H1 (cell line): ENCODE measurements around the gene AGO3. TPM values are rescaled to one million over a fixed set of nuclear protein-coding genes. Genes with fewer than 3 reads are reported as not detected.

Experiments
- CTCF ChIA-PET: fragments of 300-600 bp; sonication (Branson Sonifier 250); formaldehyde crosslinking; loops from one replicate; lab custom pipeline; 2021; ENCODE audit not compliant: partially characterized antibody; lab: Charles Lee
- POLR2A ChIA-PET: fragments of 300-600 bp; sonication (Branson Sonifier 250); formaldehyde crosslinking; loops from one replicate; lab custom pipeline; 2021; ENCODE audit warnings: inconsistent platforms; ENCODE audit not compliant: partially characterized antibody; lab: Charles Lee
- DNase-seq, 2 experiments: peaks; one replicate each; pipeline versions ENCODE4 v3.0.0 to v3.0.0-alpha.2; 2010 to 2022; ENCODE audit warnings: low spot score in 2 of 2, low read depth in 1 of 2, mixed read lengths in 1 of 2
- FAIRE-seq: peaks from 2 replicates; lab custom pipeline; 2011; peaks lifted over from hg19 to GRCh38; lab: Jason Lieb, UNC
- H2AFZ ChIP-seq: 2 replicates; pipeline ENCODE4 v1.8.1; 2012; ENCODE audit warnings: low read length, inconsistent platforms
- H2AK5ac ChIP-seq: 2 replicates; pipeline ENCODE4 v1.6.1; 2013; ENCODE audit warnings: low read depth, low read length
- H2BK120ac ChIP-seq: replicated peaks from 2 replicates; pipeline ENCODE3; 2013; ENCODE audit warnings: low read depth, low read length, inconsistent platforms
- H2BK12ac ChIP-seq: 2 replicates; pipeline ENCODE4 v1.6.1; 2013; ENCODE audit warnings: low read depth, low read length
- H2BK15ac ChIP-seq: 2 replicates; pipeline ENCODE4 v1.6.1; 2013; ENCODE audit warnings: low read length
- H2BK20ac ChIP-seq: 2 replicates; pipeline ENCODE4 v1.6.1; 2013; ENCODE audit warnings: low read length
- H2BK5ac ChIP-seq: 2 replicates; pipeline ENCODE4 v1.6.1; 2013; ENCODE audit warnings: low read depth, low read length
- H3K14ac ChIP-seq: 2 replicates; pipeline ENCODE4 v1.6.1; 2013; ENCODE audit warnings: inconsistent platforms; ENCODE audit not compliant: insufficient read length
- H3K18ac ChIP-seq: 2 replicates; pipeline ENCODE4 v1.6.1; 2013; ENCODE audit warnings: low read length; ENCODE audit errors: extremely low read depth
- H3K23ac ChIP-seq: 2 replicates; pipeline ENCODE4 v1.6.1; 2013; ENCODE audit warnings: inconsistent platforms; ENCODE audit not compliant: insufficient read length
- H3K23me2 ChIP-seq: 2 replicates; pipeline ENCODE4 v1.6.1; 2013; ENCODE audit warnings: low read depth, low read length
- H3K27ac ChIP-seq: 2 replicates; pipeline ENCODE4 v1.6.1; 2011; ENCODE audit warnings: low read depth, low read length, inconsistent platforms
- H3K27me3 ChIP-seq, 4 experiments: replicated peaks in 1 of 4; 1 replicate in 1 of 4; 2 replicates in 3 of 4; pipeline versions ENCODE4 v1.6.1 to v1.8.1; 2011 to 2013; ENCODE audit warnings: low read length in 3 of 4, mild to moderate bottlenecking in 3 of 4, inconsistent platforms in 2 of 4, mixed read lengths in 2 of 4, moderate library complexity in 1 of 4; ENCODE audit not compliant: control insufficient read depth in 3 of 4, insufficient read depth in 3 of 4; ENCODE audit errors: extremely low read depth in 1 of 4
- H3K36me3 ChIP-seq, 4 experiments: 2 replicates each; pipeline versions ENCODE4 v1.6.1 to v1.8.1; 2011 to 2013; ENCODE audit warnings: mild to moderate bottlenecking in 4 of 4, low read length in 3 of 4, moderate library complexity in 2 of 4, control low read depth in 1 of 4, inconsistent platforms in 1 of 4; ENCODE audit not compliant: insufficient read depth in 4 of 4, control insufficient read depth in 2 of 4
- H3K4ac ChIP-seq: replicated peaks from 2 replicates; pipeline ENCODE3; 2013; ENCODE audit warnings: low read length, low read depth, mixed read lengths, inconsistent platforms; ENCODE audit not compliant: insufficient read length
- H3K4me1 ChIP-seq, 4 experiments: replicated peaks in 1 of 4; 1 replicate in 1 of 4; 2 replicates in 3 of 4; pipeline versions ENCODE4 v1.6.1 to v1.8.1; 2011 to 2013; ENCODE audit warnings: low read length in 3 of 4, inconsistent platforms in 2 of 4, mixed read lengths in 1 of 4; ENCODE audit not compliant: insufficient read depth in 4 of 4, control insufficient read depth in 3 of 4
- H3K4me2 ChIP-seq, 2 experiments: 2 replicates each; pipeline versions ENCODE4 v1.6.1 to v1.8.1; 2011 to 2013; ENCODE audit warnings: low read depth in 2 of 2, low read length in 2 of 2, control low read depth in 1 of 2, inconsistent platforms in 1 of 2, mild to moderate bottlenecking in 1 of 2; ENCODE audit not compliant: insufficient read depth in 1 of 2
- H3K4me3 ChIP-seq, 4 experiments: fragments of 200-600, 300-600 bp in 1 of 4; sonication (generic), shearing (Covaris generic), sonication (Bioruptor Twin) in 1 of 4; 2 replicates each; pipeline versions ENCODE4 v1.5.1 to v1.8.1; 2011 to 2016; ENCODE audit warnings: low read length in 4 of 4, low read depth in 3 of 4, control low read depth in 2 of 4, inconsistent platforms in 2 of 4, mild to moderate bottlenecking in 2 of 4, mixed read lengths in 1 of 4, moderate library complexity in 1 of 4; ENCODE audit not compliant: insufficient read depth in 2 of 4; ENCODE audit errors: extremely low read depth in 1 of 4
- H3K56ac ChIP-seq: replicated peaks from 2 replicates; pipeline ENCODE3; 2013; ENCODE audit warnings: low read depth, mild to moderate bottlenecking, mixed read lengths, low read length, inconsistent platforms; ENCODE audit not compliant: insufficient read length
- H3K79me1 ChIP-seq: 2 replicates; pipeline ENCODE4 v1.6.1; 2013; ENCODE audit warnings: low read depth, low read length, control low read depth
- H3K79me2 ChIP-seq, 2 experiments: 2 replicates each; pipeline versions ENCODE4 v1.6.1 to v1.8.1; 2012 to 2013; ENCODE audit warnings: low read length in 2 of 2, mild to moderate bottlenecking in 2 of 2, inconsistent platforms in 1 of 2; ENCODE audit not compliant: insufficient read depth in 2 of 2, control insufficient read depth in 1 of 2
- H3K9ac ChIP-seq, 4 experiments: replicated peaks in 1 of 4; 1 replicate in 1 of 4; 2 replicates in 3 of 4; pipeline versions ENCODE4 v1.6.1 to v1.8.1; 2011 to 2013; ENCODE audit warnings: low read depth in 3 of 4, low read length in 3 of 4, control low read depth in 2 of 4, mild to moderate bottlenecking in 2 of 4, moderate library complexity in 2 of 4, inconsistent platforms in 1 of 4; ENCODE audit errors: extremely low read depth in 1 of 4
- H3K9me3 ChIP-seq, 2 experiments: 2 replicates each; pipeline versions ENCODE4 v1.6.1 to v1.8.1; 2012 to 2013; ENCODE audit warnings: mild to moderate bottlenecking in 2 of 2, moderate library complexity in 2 of 2, control low read depth in 1 of 2, inconsistent platforms in 1 of 2, low read depth in 1 of 2, low read length in 1 of 2, mixed read lengths in 1 of 2; ENCODE audit not compliant: insufficient read depth in 2 of 2
- H4K20me1 ChIP-seq, 2 experiments: replicated peaks in 1 of 2; 2 replicates each; pipeline versions ENCODE3 to v1.8.1; 2011 to 2013; ENCODE audit warnings: inconsistent platforms in 2 of 2, low read length in 2 of 2, mild to moderate bottlenecking in 1 of 2; ENCODE audit not compliant: insufficient read depth in 2 of 2, control insufficient read depth in 1 of 2
- H4K5ac ChIP-seq: 2 replicates; pipeline ENCODE4 v1.6.1; 2013; ENCODE audit warnings: low read length, low read depth, mixed read lengths, inconsistent platforms; ENCODE audit not compliant: insufficient read length
- H4K8ac ChIP-seq: 2 replicates; pipeline ENCODE4 v1.8.0; 2013; ENCODE audit warnings: mild to moderate bottlenecking, moderate library complexity, low read length, inconsistent platforms; ENCODE audit not compliant: insufficient read depth; ENCODE audit errors: extremely low read depth
- H4K91ac ChIP-seq: replicated peaks from 2 replicates; pipeline ENCODE3; 2013; ENCODE audit warnings: low read length, mixed read lengths, inconsistent platforms; ENCODE audit not compliant: insufficient read length
- BACH1 ChIP-seq: IDR thresholded peaks from 2 replicates; pipeline ENCODE4 v1.6.1; 2012; ENCODE audit warnings: low read length, improper control_type of control experiment
- BCL11A ChIP-seq, 2 experiments: IDR thresholded peaks; one replicate each; pipeline ENCODE4 v1.6.1; 2011; ENCODE audit warnings: low read depth in 2 of 2, low read length in 2 of 2, mild to moderate bottlenecking in 2 of 2
- CHD2 ChIP-seq: IDR thresholded peaks from 2 replicates; pipeline ENCODE4 v1.6.1; 2012; ENCODE audit warnings: low read length, improper control_type of control experiment
- EGR1 ChIP-seq: IDR thresholded peaks from 2 replicates; pipeline ENCODE4 v1.6.1; 2011; ENCODE audit warnings: low read depth, low read length, borderline replicate concordance
- HDAC6 ChIP-seq: IDR thresholded peaks from one replicate; pipeline ENCODE4 v1.7.1; 2012; ENCODE audit warnings: low read depth, mild to moderate bottlenecking, inconsistent platforms, low read length, moderate library complexity
- KDM1A ChIP-seq: fragments of 200-600, 300-600 bp; sonication (generic); IDR thresholded peaks from 2 replicates; pipeline ENCODE4 v1.7.1; 2016; ENCODE audit warnings: mild to moderate bottlenecking, low read length, borderline replicate concordance
- SIN3A ChIP-seq, 2 experiments: IDR thresholded peaks in 1 of 2; conservative IDR thresholded peaks in 1 of 2; 2 replicates each; pipeline ENCODE4 v1.6.1; 2011 to 2012; ENCODE audit warnings: low read length in 2 of 2, improper control_type of control experiment in 1 of 2, low read depth in 1 of 2, mild to moderate bottlenecking in 1 of 2
- SP4 ChIP-seq: IDR thresholded peaks from 2 replicates; pipeline ENCODE4 v1.6.1; 2012; ENCODE audit warnings: low read length, inconsistent platforms
- TAF1 ChIP-seq: IDR thresholded peaks from 2 replicates; pipeline ENCODE4 v1.6.1; 2011; ENCODE audit warnings: mild to moderate bottlenecking, low read depth, low read length
- WGBS, 2 experiments: shearing (Covaris generic) in 1 of 2; methylation state at CpG; one replicate each; pipeline versions ENCODE4 v1.1.6 to v1.1.7; 2013 to 2015; ENCODE audit warnings: low lambda C conversion rate in 2 of 2, mixed read lengths in 2 of 2, inconsistent platforms in 1 of 2, low coverage in 1 of 2, missing lambda C conversion rate in 1 of 2; ENCODE audit not compliant: insufficient replicate concordance in 2 of 2, insufficient coverage in 1 of 2, insufficient read length in 1 of 2; ENCODE audit errors: extremely low coverage in 1 of 2, missing lambda C conversion rate in 1 of 2; 5-methylcytosine and 5-hydroxymethylcytosine counted together
- polyA plus RNA-seq, 7 experiments: library from polyadenylated mRNA; depleted of rRNA in 3 of 7; stranded (reverse) in 5 of 7; unstranded in 2 of 7; fragments of >200 nt in 5 of 7; fragments of 200-250 nt in 2 of 7; gene quantifications; 1 replicate in 5 of 7; 2 replicates in 1 of 7; 4 replicates in 1 of 7; pipeline versions ENCODE4 v1.2.1 to v1.2.3, GENCODE V29; 2011 to 2013; ENCODE audit warnings: missing spikeins in 2 of 7, mixed read lengths in 2 of 7
- total RNA-seq: library from RNA; stranded (reverse); fragmentation: NEBNext Ultra II Directional; extraction: Animal tissue kit (Norgen Biotek cat#: 25700); gene quantifications from 2 replicates; pipeline ENCODE4 v1.2.1, GENCODE V29; 2021

Gene AGO3
- total and polyA plus RNA-seq, 2 of the 8 experiments (the other 6 are each of a cell fraction or from before 2014, with no cell fraction given) = 10.7 to 26.4 TPM

- no peaks in the 10 kb centered on the region for H4K20me1 ChIP-seq
- H4K5ac ChIP-seq = no peak overlapping the region
- no peak overlapping the region for H3K56ac ChIP-seq
- H3K23ac ChIP-seq = no peak overlapping the region
- H3K27ac ChIP-seq = no peak overlapping the region
- H3K4me2 ChIP-seq = no peak overlapping the region
- POLR2A ChIA-PET = no interaction called here
- H3K9me3 ChIP-seq = no peaks in the 10 kb centered on the region
- H3K27me3 ChIP-seq = no peaks in the 10 kb centered on the region
- H2BK15ac ChIP-seq = no peak overlapping the region
- DNase-seq (no peak), FAIRE-seq (no peak)
- WGBS, 2 experiments = 91% methylated on average over 2 of the region's 2 CpGs; no CpG with 5 or more reads in 1 of the 2 experiments
- H3K4ac ChIP-seq = no peak overlapping the region
- no peaks in the 10 kb centered on the region for H3K4me1 ChIP-seq
- H3K79me2 ChIP-seq = no peaks in the 10 kb centered on the region
- no peak overlapping the region for H3K9ac ChIP-seq
- H2BK12ac ChIP-seq = no peak overlapping the region
- no peak overlapping the region for H3K4me3 ChIP-seq
- no peak for TF ChIP-seq KDM1A
- TF ChIP-seq TAF1 = no peak
- no peak for TF ChIP-seq BCL11A (IDR thresholded peaks at IDR 0.05; ENCODE audit: low read depth in 2 of 2, low read length in 2 of 2)
- TF ChIP-seq SP4 = no peak
- no peak for TF ChIP-seq CHD2
- no peak for TF ChIP-seq EGR1
- no peak for TF ChIP-seq BACH1
- no peak for TF ChIP-seq SIN3A (conservative IDR thresholded peaks at IDR 0.05 in 1 of 2, IDR thresholded peaks at IDR 0.05 in 1 of 2; ENCODE audit: low read depth in 1 of 2, low read length in 2 of 2)
- no peak for TF ChIP-seq HDAC6
- peaks cover 2 to 25% (median 6%) of the 10 kb centered on the region in 4 experiments; a peak in 6 of 8 replicates for H3K36me3 ChIP-seq
- H3K79me1 ChIP-seq = no peaks in the 10 kb centered on the region
- no peak overlapping the region for H2BK20ac ChIP-seq
- H3K23me2 ChIP-seq = no peaks in the 10 kb centered on the region
- CTCF ChIA-PET = no interaction called here
- no peak overlapping the region for H4K8ac ChIP-seq
- H4K91ac ChIP-seq = no peak overlapping the region
- H2AK5ac ChIP-seq = no peak overlapping the region
- H3K18ac ChIP-seq = no peak overlapping the region
- no peak overlapping the region for H2BK120ac ChIP-seq
- H2AFZ ChIP-seq = no peak overlapping the region
- no peak overlapping the region for H2BK5ac ChIP-seq
- H3K14ac ChIP-seq = no peak overlapping the region
These were observed 109.3 kb downstream of the AGO3 start for GRCh38 chr1:36040238-36040637.
